ENCODE measurements around the gene FMO5. TPM values are rescaled to one million over a fixed set of nuclear protein-coding genes. Genes with fewer than 3 reads are reported as not detected.
"Not testable (repeated sequence)": the region's sequence is repeated elsewhere in the genome, so short reads cannot be mapped to it uniquely, and the experiment has no call there.

Gene FMO5
- total RNA-seq, 2 donors from 2014 or later: 1.9 to 4.7 TPM

DNA sequence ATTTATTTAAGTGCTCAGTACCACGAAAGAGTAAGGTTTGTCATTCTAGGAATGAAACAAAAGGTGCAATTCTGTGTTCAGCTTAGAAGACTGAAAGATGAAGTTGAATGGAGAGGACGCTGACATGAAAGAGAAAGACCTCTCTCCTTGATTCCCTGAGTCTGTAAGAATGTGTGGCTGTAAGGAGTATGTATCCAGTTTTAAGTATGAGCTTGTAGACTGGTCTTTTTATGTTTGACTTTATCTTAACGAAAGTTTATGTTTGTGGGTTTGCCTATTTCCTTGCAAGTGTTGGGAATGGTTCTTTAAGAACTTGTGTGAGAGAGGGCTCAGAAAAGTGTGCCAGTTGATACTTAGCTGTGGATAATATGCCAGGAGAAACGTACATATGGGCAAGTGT lies 18.7 kb upstream of the FMO5 start:
- ATAC-seq (ENCODE audit: insufficient number of reproducible peaks, low FRiP score, low read depth): no peak
- H3K27ac ChIP-seq: peak overlapping the region; percentile 95 to 96
- TF ChIP-seq, protein P1, sequence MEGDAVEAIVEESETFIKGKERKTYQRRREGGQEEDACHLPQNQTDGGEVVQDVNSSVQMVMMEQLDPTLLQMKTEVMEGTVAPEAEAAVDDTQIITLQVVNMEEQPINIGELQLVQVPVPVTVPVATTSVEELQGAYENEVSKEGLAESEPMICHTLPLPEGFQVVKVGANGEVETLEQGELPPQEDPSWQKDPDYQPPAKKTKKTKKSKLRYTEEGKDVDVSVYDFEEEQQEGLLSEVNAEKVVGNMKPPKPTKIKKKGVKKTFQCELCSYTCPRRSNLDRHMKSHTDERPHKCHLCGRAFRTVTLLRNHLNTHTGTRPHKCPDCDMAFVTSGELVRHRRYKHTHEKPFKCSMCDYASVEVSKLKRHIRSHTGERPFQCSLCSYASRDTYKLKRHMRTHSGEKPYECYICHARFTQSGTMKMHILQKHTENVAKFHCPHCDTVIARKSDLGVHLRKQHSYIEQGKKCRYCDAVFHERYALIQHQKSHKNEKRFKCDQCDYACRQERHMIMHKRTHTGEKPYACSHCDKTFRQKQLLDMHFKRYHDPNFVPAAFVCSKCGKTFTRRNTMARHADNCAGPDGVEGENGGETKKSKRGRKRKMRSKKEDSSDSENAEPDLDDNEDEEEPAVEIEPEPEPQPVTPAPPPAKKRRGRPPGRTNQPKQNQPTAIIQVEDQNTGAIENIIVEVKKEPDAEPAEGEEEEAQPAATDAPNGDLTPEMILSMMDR (IDR thresholded peaks at IDR 0.05): no peak

GRCh38 chr1:147243228-147243685 lies 18.1 kb upstream of the FMO5 start:
- Histone ChIP-seq H3K27ac (peak overlapping the region; percentile 95 to 96), H3K4me3 (peak overlapping the region; percentile 96), H3K36me3 (no peaks in the 10 kb centered on the region), H3K9me3 (no peaks in the 10 kb centered on the region), H3K4me1 (ENCODE audit: control insufficient read depth in 1 of 2, low read depth in 2 of 2) (peaks cover 10 to 38% of the 10 kb centered on the region in 2 donors), H3K27me3 (replicated peaks; ENCODE audit: insufficient read depth) (no peaks in the 10 kb centered on the region)
- TF ChIP-seq, protein P1 (IDR thresholded peaks at IDR 0.05): no peak
- DNase-seq (ENCODE audit: low spot score) (peak; percentile 32), ATAC-seq (ENCODE audit: insufficient number of reproducible peaks, low FRiP score, low read depth) (peak; percentile 59)

More for the DNA sequence above, 18.7 kb upstream of the FMO5 start:
- DNase-seq (ENCODE audit: low spot score): no peak
- H3K36me3 ChIP-seq: no peaks in the 10 kb centered on the region
- peaks cover 10 to 38% of the 10 kb centered on the region in 2 donors for H3K4me1 ChIP-seq (ENCODE audit: control insufficient read depth in 1 of 2, low read depth in 2 of 2)
- peak overlapping the region; percentile 96 for H3K4me3 ChIP-seq
- H3K9me3 ChIP-seq: no peaks in the 10 kb centered on the region
- no peaks in the 10 kb centered on the region for H3K27me3 ChIP-seq (replicated peaks; ENCODE audit: insufficient read depth)

GRCh38 chr1:147242449-147243227 lies 17.5 kb upstream of the FMO5 start, which contains the start of gene CHD1L:
CHD1L (plus strand) TSS chr1:147242684; CDS start chr1:147242704, 20 bp downstream.
- TF ChIP-seq, protein P1 (IDR thresholded peaks at IDR 0.05): peak; percentile 70

GRCh38 chr1:147241934-147242448 lies 16.9 kb upstream of the FMO5 start:
- ATAC-seq (ENCODE audit: insufficient number of reproducible peaks, low FRiP score, low read depth): no peak

More at GRCh38 chr1:147242449-147243227, 17.5 kb upstream of the FMO5 start, which contains the start of gene CHD1L:
- peak; percentile 94 for ATAC-seq (ENCODE audit: insufficient number of reproducible peaks, low FRiP score, low read depth)
- Histone ChIP-seq H3K27ac (peak within 1 kb of the TSS; percentile 95 to 96), H3K27me3 (replicated peaks; ENCODE audit: insufficient read depth) (no peaks in the 10 kb centered on the region), H3K4me1 (ENCODE audit: control insufficient read depth in 1 of 2, low read depth in 2 of 2) (peaks cover 10 to 37% of the 10 kb centered on the region in 2 donors), H3K9me3 (no peaks in the 10 kb centered on the region), H3K4me3 (peak within 1 kb of the TSS; percentile 96), H3K36me3 (no peaks in the 10 kb centered on the region)
- peak; percentile 88 for DNase-seq (ENCODE audit: low spot score)

GRCh38 chr1:147240131-147240721 lies 15.1 kb upstream of the FMO5 start:
- H3K4me3 ChIP-seq; H3K9me3 ChIP-seq; DNase-seq (ENCODE audit: low spot score); ATAC-seq (ENCODE audit: insufficient number of reproducible peaks, low FRiP score, low read depth); H3K27me3 ChIP-seq (replicated peaks; ENCODE audit: insufficient read depth); H3K27ac ChIP-seq; H3K36me3 ChIP-seq: not testable (repeated sequence)
- H3K4me1 ChIP-seq (ENCODE audit: control insufficient read depth in 1 of 2, low read depth in 2 of 2): peaks cover 7 to 23% of the 10 kb centered on the region in 2 donors

More at GRCh38 chr1:147241934-147242448, 16.9 kb upstream of the FMO5 start:
- H3K4me3 ChIP-seq: peak overlapping the region; percentile 96
- no peaks in the 10 kb centered on the region for H3K9me3 ChIP-seq
- H3K4me1 ChIP-seq (ENCODE audit: control insufficient read depth in 1 of 2, low read depth in 2 of 2): peaks cover 7 to 31% of the 10 kb centered on the region in 2 donors
- no peaks in the 10 kb centered on the region for H3K27me3 ChIP-seq (replicated peaks; ENCODE audit: insufficient read depth)
- TF ChIP-seq, protein P1 (IDR thresholded peaks at IDR 0.05): no peak
- no peaks in the 10 kb centered on the region for H3K36me3 ChIP-seq
- no peak for DNase-seq (ENCODE audit: low spot score)
- H3K27ac ChIP-seq: peak overlapping the region; percentile 95 to 96
